ENCODE data around the gene MMRN1.

MMRN1 gene

GRCh38 chr4:89914609-89915550 lies 20.2 kb downstream of the MMRN1 start:
- no peak for DNase-seq

DNA sequence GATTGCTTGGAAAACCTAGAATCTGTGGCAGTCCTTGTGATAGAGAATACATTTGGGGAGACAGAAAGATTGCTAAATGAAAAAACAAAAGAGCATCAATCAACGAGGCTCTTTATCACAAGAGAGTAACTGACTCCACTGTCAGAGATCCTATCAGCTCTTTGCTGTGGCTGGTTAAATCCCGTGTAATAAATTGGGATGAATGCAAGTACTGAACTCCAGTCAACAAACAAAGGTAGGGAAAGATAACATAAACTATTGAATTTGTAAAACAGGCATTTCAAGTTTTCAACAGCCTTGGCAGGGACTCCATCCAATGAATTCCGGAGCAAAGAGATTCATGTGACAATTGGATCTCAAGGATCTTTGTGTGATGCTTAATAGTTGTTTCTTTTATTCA lies 21.3 kb downstream of the MMRN1 start:
- no peak for DNase-seq

- no peak for DNase-seq
Observed at GRCh38 chr4:89922848-89923416, 28.3 kb downstream of the MMRN1 start.

- no peak for DNase-seq
Observed at GRCh38 chr4:89928838-89929237, 34.2 kb downstream of the MMRN1 start.

GRCh38 chr4:89929425-89930159 lies 34.9 kb downstream of the MMRN1 start:
- DNase-seq: no peak

DNA sequence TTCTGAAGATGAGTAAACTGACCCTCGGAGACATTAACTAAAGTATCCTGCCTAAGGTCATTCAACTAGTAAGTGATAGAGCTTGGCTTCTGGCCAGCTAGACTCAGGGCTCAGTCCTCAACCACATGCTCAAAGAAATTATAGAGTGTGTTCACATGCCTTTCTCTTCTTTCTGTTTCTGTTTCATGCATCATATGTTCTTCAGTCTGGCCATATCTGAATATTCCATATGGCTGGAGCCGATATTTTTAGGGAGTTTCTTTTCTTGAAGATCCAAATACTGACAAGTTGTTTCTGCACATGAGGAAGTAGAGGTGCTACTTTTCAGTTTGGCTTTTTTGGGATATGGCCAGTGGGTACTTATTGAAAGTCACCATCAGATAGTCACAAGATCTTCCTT lies 44.9 kb downstream of the MMRN1 start:
- no peak for DNase-seq

DNA sequence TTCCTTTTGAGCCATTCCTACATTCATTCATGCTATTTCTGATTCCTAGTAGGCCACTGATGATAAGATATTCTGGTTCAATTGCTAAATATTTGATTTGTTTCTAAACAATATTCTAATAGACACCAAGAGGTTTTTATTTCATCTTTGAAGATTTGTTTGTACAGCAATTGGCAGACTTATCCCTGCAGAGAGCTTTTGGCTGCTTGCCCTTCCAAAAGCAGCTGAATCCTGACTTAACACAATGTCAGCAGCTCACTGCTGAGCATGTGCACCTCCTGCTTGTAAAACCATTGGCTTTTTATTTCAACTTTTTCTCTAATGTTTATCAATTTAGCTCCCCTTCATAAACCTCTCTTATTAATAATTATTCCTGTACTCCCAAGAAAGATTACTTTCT lies 45.3 kb downstream of the MMRN1 start:
- no peak for DNase-seq

- no peak for DNase-seq
Observed at GRCh38 chr4:89942811-89943210, 48.2 kb downstream of the MMRN1 start.

DNA sequence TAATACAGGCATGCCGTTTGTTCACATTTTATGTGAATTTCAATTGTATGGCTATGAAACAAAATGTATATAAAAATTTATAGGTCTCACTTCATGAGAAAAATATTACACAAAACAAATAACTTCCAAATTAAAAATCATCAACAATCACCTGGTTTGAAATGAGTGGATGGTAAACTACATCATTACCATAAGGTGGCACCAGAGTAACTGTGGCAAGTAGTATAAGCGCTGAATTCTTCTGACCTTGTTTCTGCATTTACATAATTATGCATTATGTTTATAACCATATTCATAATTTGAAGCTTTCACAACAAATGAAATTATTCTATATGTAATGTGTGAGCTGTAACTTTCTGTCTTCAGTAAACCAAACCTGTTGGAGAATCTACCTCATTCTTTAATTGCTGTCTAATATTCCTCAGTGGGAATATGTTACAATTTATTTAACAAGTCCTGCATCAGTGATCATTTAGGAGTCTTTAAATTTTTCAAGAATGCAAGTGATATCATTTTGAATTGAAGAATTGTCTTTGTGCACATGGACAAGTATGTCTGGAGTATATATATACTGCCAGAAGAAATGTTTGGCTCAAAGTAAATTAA lies 55.2 kb downstream of the MMRN1 start:
- no peak for DNase-seq

- no peak for DNase-seq
Observed at GRCh38 chr4:89952458-89952857, 57.8 kb downstream of the MMRN1 start.

DNA sequence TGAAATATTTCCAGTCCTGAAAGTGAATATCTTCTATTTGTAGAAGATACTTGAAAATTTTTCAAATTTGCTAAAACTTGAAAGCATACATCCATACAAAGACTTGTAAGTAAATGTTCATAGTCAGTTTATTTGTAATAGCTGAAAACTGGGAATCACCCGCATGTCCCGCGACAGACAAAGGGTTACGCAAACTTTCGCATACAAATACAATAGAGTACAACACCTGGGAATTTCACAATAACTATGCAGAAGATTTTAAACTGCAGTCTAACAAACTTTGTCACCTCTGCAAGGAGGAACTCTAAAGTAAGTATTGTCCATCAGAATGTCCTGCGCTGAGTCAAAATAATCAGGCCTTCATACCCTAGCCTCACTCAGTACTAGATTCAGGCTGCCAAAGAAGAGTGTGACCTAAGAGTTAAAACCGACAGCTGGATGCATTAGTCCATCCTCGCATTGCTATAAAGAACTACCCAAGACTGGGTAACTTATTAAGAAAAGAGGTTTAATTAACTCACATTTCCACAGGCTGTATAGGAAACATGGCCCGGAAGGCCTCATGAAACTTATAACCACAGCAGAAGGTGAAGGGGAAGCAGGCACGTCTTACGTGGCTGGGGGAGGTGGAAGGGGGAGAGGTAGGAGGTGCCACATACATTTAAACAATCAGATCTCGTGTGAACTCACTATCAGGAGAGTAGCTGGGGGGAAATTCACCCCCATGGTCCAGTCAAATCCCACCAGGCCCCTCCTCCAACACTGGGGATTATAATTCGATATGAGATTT lies 60.4 kb downstream of the MMRN1 start:
- no peak for DNase-seq

GRCh38 chr4:89957046-89957926 lies 62.6 kb downstream of the MMRN1 start:
- no peak for DNase-seq

DNA sequence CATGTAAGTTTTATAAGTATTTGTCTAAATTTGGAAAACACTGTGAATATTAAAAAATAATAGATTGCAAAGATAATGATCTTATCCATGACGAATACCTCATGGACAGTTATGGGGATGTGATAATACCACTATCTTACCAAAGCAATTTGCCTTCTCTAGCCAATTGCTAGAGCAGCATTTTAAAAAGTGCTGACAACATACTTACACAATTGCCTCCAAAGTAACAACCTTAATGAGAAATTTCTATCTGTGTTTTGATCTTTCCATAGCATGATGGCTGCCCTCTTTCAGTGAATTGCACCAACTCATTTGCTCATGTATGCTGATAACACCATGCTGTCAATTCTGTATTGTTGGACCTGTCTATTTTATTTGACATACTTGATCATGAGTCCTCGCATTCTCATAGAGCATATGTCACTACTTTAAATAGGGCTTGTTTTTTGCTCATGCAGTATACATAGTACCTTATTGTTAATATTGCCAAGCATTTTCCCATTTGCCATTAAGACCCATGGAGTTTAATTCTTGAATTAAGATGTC lies 87.2 kb downstream of the MMRN1 start:
- DNase-seq: no peak

DNA sequence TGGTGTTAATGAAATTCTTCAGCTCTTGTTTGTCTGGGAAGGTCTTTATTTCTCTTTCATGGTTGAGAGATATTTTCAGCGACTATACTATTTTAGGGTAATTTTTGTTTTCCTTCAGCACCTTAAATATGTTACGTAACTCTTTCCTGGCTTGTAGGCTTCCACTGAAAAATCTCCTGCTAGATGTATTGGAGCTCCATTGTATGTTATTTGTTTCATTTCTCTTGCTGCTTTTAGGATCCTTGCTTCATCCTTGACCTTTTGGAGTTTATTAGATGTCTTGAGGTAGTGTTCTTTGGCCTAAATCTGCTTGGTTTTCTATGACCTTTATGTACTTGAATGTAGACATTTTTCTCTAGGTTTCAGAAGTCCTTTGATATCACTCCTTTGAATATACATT lies 93.6 kb downstream of the MMRN1 start:
- no peak for DNase-seq

DNA sequence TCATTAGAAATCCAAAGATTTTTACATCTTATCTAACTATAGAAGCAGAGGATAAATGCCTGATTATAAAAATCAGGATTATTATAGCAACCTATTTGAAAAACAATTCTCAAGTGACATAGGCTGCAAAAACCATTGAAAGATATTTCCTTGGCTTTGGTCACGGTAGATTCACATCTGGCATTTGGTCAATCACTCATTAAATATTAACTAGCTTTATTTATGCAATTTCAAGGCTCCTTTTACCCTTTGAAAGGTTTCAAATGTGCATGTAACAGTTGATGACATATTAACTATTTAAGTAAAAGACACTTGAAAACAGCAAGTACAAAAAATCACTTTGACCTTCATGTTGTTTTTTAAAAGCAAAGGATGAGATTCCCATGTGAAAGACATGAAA lies 98.1 kb downstream of the MMRN1 start:
- DNase-seq: no peak

DNA sequence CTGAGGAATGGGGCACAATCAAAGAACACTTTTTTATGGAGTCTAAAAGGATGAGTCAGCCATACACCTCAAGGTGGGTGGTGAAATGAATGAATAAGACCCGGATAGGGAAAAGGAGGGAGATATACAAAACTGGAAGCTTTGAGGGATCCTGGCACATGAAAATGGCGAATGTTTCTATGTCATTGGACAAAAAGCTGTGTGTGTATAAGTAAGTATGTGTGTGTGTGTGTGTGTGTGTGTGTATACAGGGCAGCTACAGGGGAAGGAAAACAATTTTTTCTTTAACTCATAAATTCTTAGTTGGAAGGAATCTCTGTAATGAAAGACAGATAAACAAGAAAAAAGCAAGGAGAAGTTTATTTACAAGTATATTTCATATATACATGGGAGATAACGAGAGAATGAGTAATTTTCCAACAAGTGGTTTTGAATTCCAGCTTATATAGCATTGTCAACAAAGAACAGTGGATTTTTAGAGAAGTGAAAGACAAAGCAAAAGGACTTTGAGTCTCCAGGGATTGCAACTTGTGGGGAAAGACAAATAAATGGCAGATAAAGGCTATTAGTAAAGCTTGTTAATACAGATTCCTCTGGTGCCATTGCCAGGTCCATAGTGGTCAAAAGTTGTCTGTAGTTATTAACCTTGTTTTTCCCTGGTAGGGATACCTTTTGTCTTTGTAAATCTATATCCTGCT lies 99.7 kb downstream of the MMRN1 start:
- no peak for DNase-seq

GRCh38 chr4:89995006-89995405 lies 100.4 kb downstream of the MMRN1 start:
- no peak for DNase-seq

DNA sequence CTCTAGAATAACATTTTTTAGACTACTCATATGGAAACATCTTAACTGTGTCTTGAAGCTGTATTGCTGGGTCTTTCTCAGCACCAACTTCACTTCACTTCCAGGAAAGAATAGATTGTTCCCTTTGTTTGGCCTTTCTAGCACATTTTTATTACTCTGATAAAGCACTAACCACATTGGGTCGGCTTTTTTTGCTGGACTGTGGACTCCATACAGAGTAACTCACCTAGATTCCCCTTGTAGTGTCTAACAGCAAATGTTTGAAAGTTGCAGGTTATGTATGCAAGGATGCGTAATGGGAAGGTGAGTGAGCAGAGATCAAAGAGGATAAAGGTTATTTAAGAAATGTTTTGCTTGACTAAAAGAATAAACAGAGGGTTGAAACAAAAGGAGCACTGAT lies 101.2 kb downstream of the MMRN1 start:
- no peak for DNase-seq

- DNase-seq: no peak
Observed at GRCh38 chr4:89997171-89997704, 102.6 kb downstream of the MMRN1 start.

DNA sequence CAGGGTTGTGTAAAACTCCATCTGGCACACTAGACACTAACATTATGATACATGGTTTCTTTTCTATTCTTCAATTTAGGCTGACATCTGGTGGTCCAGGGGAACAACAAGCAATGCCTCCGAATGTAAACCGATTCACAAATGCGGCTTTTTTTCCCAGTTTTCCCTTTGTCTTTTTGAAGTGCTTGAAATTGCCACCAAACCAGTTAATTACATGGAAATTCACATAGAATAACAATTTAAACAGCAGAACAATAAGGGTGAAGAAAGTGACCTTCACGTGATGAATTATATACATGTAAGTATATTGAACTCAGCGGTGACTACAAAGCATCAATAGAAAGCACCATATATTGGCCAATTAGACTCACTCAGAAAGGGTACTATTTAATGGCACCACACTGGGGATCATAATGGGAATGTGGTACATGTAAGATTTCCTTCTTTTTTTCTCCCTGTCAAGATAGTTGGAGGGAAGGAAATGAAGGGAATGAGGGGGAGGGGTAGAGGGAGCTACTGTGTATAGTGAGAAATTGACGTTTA lies 103.9 kb downstream of the MMRN1 start:
- DNase-seq: no peak

Measured in GF-D8 (cell line).